NCI-H2107 treated with DMSO at 0.1 percent for 48 hours (cell line): ENCODE data around the gene LPCAT1.
"Not testable (repeated sequence)": the region's sequence is repeated elsewhere in the genome, so short reads cannot be mapped to it uniquely, and the experiment has no call there.

Source experiments
- DNase-seq: peaks from one replicate; lab custom pipeline; 2025; ENCODE audit not compliant: unreplicated experiment; lab: John Stamatoyannopoulos, UW

The LPCAT1 gene

GRCh38 chr5:1541702-1542400 lies 18.1 kb upstream of the LPCAT1 start:
- no peak for DNase-seq

GRCh38 chr5:1540831-1541701 lies 17.3 kb upstream of the LPCAT1 start:
- DNase-seq = no peak

- DNase-seq = no peak
Observed at GRCh38 chr5:1540166-1540565, 16.4 kb upstream of the LPCAT1 start.

- DNase-seq = not testable (repeated sequence)
Observed at GRCh38 chr5:1539393-1540161, 15.8 kb upstream of the LPCAT1 start.

GRCh38 chr5:1538741-1539392 lies 15.1 kb upstream of the LPCAT1 start:
- DNase-seq = no peak

GRCh38 chr5:1538276-1538675 lies 14.5 kb upstream of the LPCAT1 start:
- DNase-seq = no peak

- no peak for DNase-seq
Observed at GRCh38 chr5:1537603-1538154, 13.9 kb upstream of the LPCAT1 start.

GRCh38 chr5:1536871-1537602 lies 13.3 kb upstream of the LPCAT1 start:
- DNase-seq = no peak

- no peak for DNase-seq
Observed at GRCh38 chr5:1536322-1536845, 12.6 kb upstream of the LPCAT1 start.

GRCh38 chr5:1535646-1536045 lies 11.9 kb upstream of the LPCAT1 start:
- DNase-seq = no peak

- no peak for DNase-seq
Observed at GRCh38 chr5:1532384-1532783, 8.6 kb upstream of the LPCAT1 start.

GRCh38 chr5:1529498-1529897 lies 5.7 kb upstream of the LPCAT1 start:
- no peak for DNase-seq

GRCh38 chr5:1527533-1528205 lies 3.9 kb upstream of the LPCAT1 start:
- no peak for DNase-seq

GRCh38 chr5:1526681-1527131 lies 2.9 kb upstream of the LPCAT1 start:
- DNase-seq = no peak

- no peak for DNase-seq
Observed at GRCh38 chr5:1526190-1526631, 2.5 kb upstream of the LPCAT1 start.

- no peak for DNase-seq
Observed at GRCh38 chr5:1525624-1526189, 1.9 kb upstream of the LPCAT1 start.

- DNase-seq = no peak
Observed at GRCh38 chr5:1524799-1525623, 1.3 kb upstream of the LPCAT1 start.

- no peak for DNase-seq
Observed at GRCh38 chr5:1524481-1524798, 680 bp upstream of the LPCAT1 start.
